GM20431 (cell line): ENCODE data around the gene TCTN1.

ENCODE experiments used
- in situ Hi-C: fragments of 300-500 bp; cut with MseI, MboI; formaldehyde crosslinking; loops from one replicate; pipeline ENCODE4 v1.15.0; 2020; ENCODE audit warnings: low sequenced_read_pairs; ENCODE audit not compliant: unreplicated experiment

TCTN1 gene

DNA sequence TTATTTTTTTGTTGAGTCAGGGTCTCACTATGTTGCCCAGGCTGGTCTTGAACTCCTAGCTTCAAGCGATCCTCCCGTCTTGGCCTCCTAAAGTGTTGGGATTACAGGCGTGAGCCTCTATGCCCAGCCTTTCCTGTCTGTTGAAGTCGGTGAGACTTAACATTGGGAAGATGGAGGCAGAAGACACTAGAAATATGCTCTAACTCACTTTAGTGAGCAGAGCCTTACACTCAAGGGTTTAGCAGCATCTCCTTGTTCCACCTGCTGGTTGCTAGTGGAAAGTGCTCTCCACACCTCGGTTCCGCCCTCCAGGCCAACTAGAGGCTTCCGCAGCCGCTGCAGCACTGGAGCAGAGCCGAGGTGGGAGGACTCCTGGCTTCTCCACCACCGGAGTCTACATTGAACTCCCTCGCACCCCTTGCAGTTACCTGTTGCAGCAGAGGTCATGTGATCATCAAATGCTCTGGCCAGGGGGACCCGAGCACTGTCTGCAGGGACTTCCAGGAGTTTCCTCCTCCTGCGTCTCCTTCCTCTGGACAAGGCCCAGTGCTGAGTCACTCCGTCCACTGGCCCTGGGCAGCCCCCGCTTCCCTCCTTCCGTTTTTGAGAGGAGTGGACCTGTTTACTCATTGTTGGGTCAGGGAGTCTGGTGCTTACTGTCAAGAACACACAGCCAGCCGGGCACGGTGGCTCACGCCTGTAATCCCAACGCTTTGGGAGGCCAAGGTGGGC lies 84.4 kb downstream of the TCTN1 start:
- in situ Hi-C loops, result no loop called here
